Breast epithelium (tissue), 3 donors: ENCODE data around the gene MDK.

Experiments
- POLR2A ChIP-seq: fragments of 450-650 bp; IDR thresholded peaks from one replicate; pipeline ENCODE4 v1.6.1; 2016; ENCODE audit warnings: antibody characterized with exemption, mild to moderate bottlenecking, moderate library complexity
- POLR2AphosphoS5 ChIP-seq, 3 donors: sonication (generic); formaldehyde crosslinking; IDR thresholded peaks; one replicate each; pipeline ENCODE4 v1.6.1; 2017; ENCODE audit warnings: antibody characterized with exemption in 3 of 3

GRCh38 chr11:46387456-46387855 lies 6.0 kb downstream of the MDK start:
- TF ChIP-seq POLR2AphosphoS5 (IDR thresholded peaks at IDR 0.05) (no peak), POLR2A (no peak)
